ENCODE measurements around the gene LTC4S.

The LTC4S gene

GRCh38 chr5:179821298-179822058 lies 27.7 kb downstream of the LTC4S start:
- H3K9me3 ChIP-seq (ENCODE audit: control insufficient read depth in 5 of 5, low read length in 5 of 5) = no peaks in the 10 kb centered on the region
- peaks cover 0 to 45% (median 41%) of the 10 kb centered on the region in 5 donors for H3K36me3 ChIP-seq (ENCODE audit: control insufficient read depth in 5 of 5, insufficient read depth in 5 of 5, low read length in 5 of 5)
- no peaks in the 10 kb centered on the region for H3K27me3 ChIP-seq (ENCODE audit: control insufficient read depth in 5 of 5, insufficient read depth in 4 of 5, low read length in 5 of 5)
- peaks cover 24 to 82% (median 76%) of the 10 kb centered on the region in 5 donors for H3K4me1 ChIP-seq (ENCODE audit: control insufficient read depth in 5 of 5, insufficient read depth in 5 of 5, low read length in 5 of 5)
- peak overlapping the region; percentile 83 to 95 (median 91) for H3K4me3 ChIP-seq (ENCODE audit: low read depth in 1 of 5, low read length in 5 of 5)
- H3K9ac ChIP-seq (ENCODE audit: low read length in 5 of 5) = peak overlapping the region; percentile 90 to 100 (median 99)
- H3K27ac ChIP-seq (ENCODE audit: low read depth, low read length) = peak overlapping the region; percentile 100

DNA sequence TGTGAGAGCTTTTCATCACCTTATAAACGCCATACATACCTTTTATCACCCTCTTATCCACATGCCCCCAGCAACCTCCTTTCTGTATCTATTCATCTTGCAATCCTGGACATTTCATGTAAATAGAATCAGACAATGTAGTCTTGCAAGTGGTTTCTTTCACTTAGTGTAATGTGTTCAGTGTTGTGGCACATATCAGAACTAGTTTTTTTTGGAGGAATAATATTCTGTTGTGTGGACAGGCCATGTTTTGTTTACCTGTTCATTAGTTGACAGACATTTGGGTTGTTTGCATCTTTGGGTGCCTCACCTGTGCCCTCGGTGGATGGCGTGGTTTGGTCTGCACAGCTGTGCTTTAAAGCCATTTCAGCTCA lies 28.3 kb downstream of the LTC4S start:
- peak overlapping the region; percentile 100 for H3K27ac ChIP-seq (ENCODE audit: low read depth, low read length)
- peaks cover 0 to 51% (median 47%) of the 10 kb centered on the region in 5 donors for H3K36me3 ChIP-seq (ENCODE audit: control insufficient read depth in 5 of 5, insufficient read depth in 5 of 5, low read length in 5 of 5)
- no peaks in the 10 kb centered on the region for H3K9me3 ChIP-seq (ENCODE audit: control insufficient read depth in 5 of 5, low read length in 5 of 5)
- peak overlapping the region; percentile 90 to 100 (median 99) for H3K9ac ChIP-seq (ENCODE audit: low read length in 5 of 5)
- H3K4me1 ChIP-seq (ENCODE audit: control insufficient read depth in 5 of 5, insufficient read depth in 5 of 5, low read length in 5 of 5) = peaks cover 24 to 84% (median 77%) of the 10 kb centered on the region in 5 donors
- H3K27me3 ChIP-seq (ENCODE audit: control insufficient read depth in 5 of 5, insufficient read depth in 4 of 5, low read length in 5 of 5) = no peaks in the 10 kb centered on the region
- H3K4me3 ChIP-seq (ENCODE audit: low read depth in 1 of 5, low read length in 5 of 5) = peak overlapping the region; percentile 83 to 95 (median 91)

- peaks cover 0 to 56% (median 51%) of the 10 kb centered on the region in 5 donors for H3K36me3 ChIP-seq (ENCODE audit: control insufficient read depth in 5 of 5, insufficient read depth in 5 of 5, low read length in 5 of 5)
- peak overlapping the region; percentile 90 to 100 (median 99) for H3K9ac ChIP-seq (ENCODE audit: low read length in 5 of 5)
- H3K9me3 ChIP-seq (ENCODE audit: control insufficient read depth in 5 of 5, low read length in 5 of 5) = no peaks in the 10 kb centered on the region
- H3K27ac ChIP-seq (ENCODE audit: low read depth, low read length) = peak overlapping the region; percentile 100
- peak overlapping the region; percentile 83 to 95 (median 91) for H3K4me3 ChIP-seq (ENCODE audit: low read depth in 1 of 5, low read length in 5 of 5)
- H3K27me3 ChIP-seq (ENCODE audit: control insufficient read depth in 5 of 5, insufficient read depth in 4 of 5, low read length in 5 of 5) = no peaks in the 10 kb centered on the region
- peaks cover 24 to 82% (median 75%) of the 10 kb centered on the region in 5 donors for H3K4me1 ChIP-seq (ENCODE audit: control insufficient read depth in 5 of 5, insufficient read depth in 5 of 5, low read length in 5 of 5)
Measured at GRCh38 chr5:179822444-179822990, 28.7 kb downstream of the LTC4S start.

- H3K27me3 ChIP-seq (ENCODE audit: control insufficient read depth in 5 of 5, insufficient read depth in 4 of 5, low read length in 5 of 5) = no peaks in the 10 kb centered on the region
- no peak overlapping the region for H3K9ac ChIP-seq (ENCODE audit: low read length in 5 of 5)
- H3K4me1 ChIP-seq (ENCODE audit: control insufficient read depth in 5 of 5, insufficient read depth in 5 of 5, low read length in 5 of 5) = peaks cover 21 to 77% (median 66%) of the 10 kb centered on the region in 5 donors
- no peaks in the 10 kb centered on the region for H3K9me3 ChIP-seq (ENCODE audit: control insufficient read depth in 5 of 5, low read length in 5 of 5)
- H3K27ac ChIP-seq (ENCODE audit: low read depth, low read length) = peak overlapping the region; percentile 100
- peak overlapping the region in 4 of 5 donors; percentile 43 to 95 (median 92) for H3K4me3 ChIP-seq (ENCODE audit: low read depth in 1 of 5, low read length in 5 of 5)
- peaks cover 0 to 71% (median 64%) of the 10 kb centered on the region in 5 donors for H3K36me3 ChIP-seq (ENCODE audit: control insufficient read depth in 5 of 5, insufficient read depth in 5 of 5, low read length in 5 of 5)
Measured at GRCh38 chr5:179823937-179824744, 30.4 kb downstream of the LTC4S start.

- no peak overlapping the region for H3K9ac ChIP-seq (ENCODE audit: low read length in 5 of 5)
- peaks cover 0 to 77% (median 70%) of the 10 kb centered on the region in 5 donors for H3K36me3 ChIP-seq (ENCODE audit: control insufficient read depth in 5 of 5, insufficient read depth in 5 of 5, low read length in 5 of 5)
- H3K4me3 ChIP-seq (ENCODE audit: low read depth in 1 of 5, low read length in 5 of 5) = peak overlapping the region in 3 of 5 donors; percentile 17 to 91 (median 43)
- peak overlapping the region; percentile 100 for H3K27ac ChIP-seq (ENCODE audit: low read depth, low read length)
- H3K9me3 ChIP-seq (ENCODE audit: control insufficient read depth in 5 of 5, low read length in 5 of 5) = no peaks in the 10 kb centered on the region
- H3K4me1 ChIP-seq (ENCODE audit: control insufficient read depth in 5 of 5, insufficient read depth in 5 of 5, low read length in 5 of 5) = peaks cover 19 to 74% (median 64%) of the 10 kb centered on the region in 5 donors
- H3K27me3 ChIP-seq (ENCODE audit: control insufficient read depth in 5 of 5, insufficient read depth in 4 of 5, low read length in 5 of 5) = no peaks in the 10 kb centered on the region
Measured at GRCh38 chr5:179824745-179825112, 30.9 kb downstream of the LTC4S start.

- Histone ChIP-seq H3K27ac (ENCODE audit: low read depth, low read length) (peak overlapping the region; percentile 100), H3K4me1 (ENCODE audit: control insufficient read depth in 5 of 5, insufficient read depth in 5 of 5, low read length in 5 of 5) (peaks cover 17 to 66% (median 56%) of the 10 kb centered on the region in 5 donors), H3K9me3 (ENCODE audit: control insufficient read depth in 5 of 5, low read length in 5 of 5) (no peaks in the 10 kb centered on the region), H3K27me3 (ENCODE audit: control insufficient read depth in 5 of 5, insufficient read depth in 4 of 5, low read length in 5 of 5) (no peaks in the 10 kb centered on the region), H3K4me3 (ENCODE audit: low read depth in 1 of 5, low read length in 5 of 5) (no peak overlapping the region), H3K36me3 (ENCODE audit: control insufficient read depth in 5 of 5, insufficient read depth in 5 of 5, low read length in 5 of 5) (peaks cover 4 to 87% (median 78%) of the 10 kb centered on the region in 5 donors), H3K9ac (ENCODE audit: low read length in 5 of 5) (peak overlapping the region in 1 of 5 donors; percentile 16)
Measured at GRCh38 chr5:179825655-179826182, 31.9 kb downstream of the LTC4S start.

- peaks cover 8 to 56% (median 46%) of the 10 kb centered on the region in 5 donors for H3K4me1 ChIP-seq (ENCODE audit: control insufficient read depth in 5 of 5, insufficient read depth in 5 of 5, low read length in 5 of 5)
- peaks cover 6 to 99% (median 89%) of the 10 kb centered on the region in 5 donors for H3K36me3 ChIP-seq (ENCODE audit: control insufficient read depth in 5 of 5, insufficient read depth in 5 of 5, low read length in 5 of 5)
- no peaks in the 10 kb centered on the region for H3K9me3 ChIP-seq (ENCODE audit: control insufficient read depth in 5 of 5, low read length in 5 of 5)
- H3K4me3 ChIP-seq (ENCODE audit: low read depth in 1 of 5, low read length in 5 of 5) = peak overlapping the region in 1 of 5 donors; percentile 15
- H3K27ac ChIP-seq (ENCODE audit: low read depth, low read length) = peak overlapping the region; percentile 61
- peak overlapping the region in 2 of 5 donors; percentile 22 to 48 for H3K9ac ChIP-seq (ENCODE audit: low read length in 5 of 5)
- H3K27me3 ChIP-seq (ENCODE audit: control insufficient read depth in 5 of 5, insufficient read depth in 4 of 5, low read length in 5 of 5) = no peaks in the 10 kb centered on the region
Measured at GRCh38 chr5:179827680-179828079, 33.9 kb downstream of the LTC4S start.

DNA sequence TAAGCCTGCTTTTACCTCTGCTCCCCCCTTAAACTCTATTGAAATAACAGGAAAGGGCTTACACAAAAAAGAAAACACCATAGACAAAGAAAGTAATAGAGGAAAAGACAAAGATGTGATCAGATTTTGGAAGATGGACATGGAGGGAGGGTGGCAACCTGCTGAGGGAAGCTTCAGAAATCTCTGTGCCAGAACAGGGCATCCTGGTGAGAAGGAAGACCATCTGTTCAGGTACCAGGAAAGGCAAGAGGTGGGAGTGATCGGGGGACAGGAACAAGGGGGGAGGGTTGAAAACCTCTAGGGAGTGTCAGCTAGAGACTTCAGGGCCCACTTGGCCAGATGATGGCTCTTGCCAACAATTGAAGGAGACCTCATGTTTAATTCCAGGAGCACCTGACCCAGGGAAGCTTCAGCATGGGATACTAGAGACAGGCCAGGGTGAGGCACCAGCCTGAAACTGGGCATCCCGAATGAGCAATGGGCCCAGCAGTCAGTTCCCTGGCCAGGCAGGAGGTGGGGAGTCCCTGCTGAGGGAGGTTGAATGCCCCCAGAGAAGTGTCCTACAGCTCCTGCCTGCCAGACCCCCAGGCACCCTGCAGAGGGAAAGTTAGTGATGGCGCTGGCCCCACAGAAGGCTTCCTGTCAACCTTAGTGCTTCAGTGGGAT lies 35.1 kb downstream of the LTC4S start:
- Histone ChIP-seq H3K36me3 (ENCODE audit: control insufficient read depth in 5 of 5, insufficient read depth in 5 of 5, low read length in 5 of 5) (peaks cover 9 to 99% (median 92%) of the 10 kb centered on the region in 5 donors), H3K4me3 (ENCODE audit: low read depth in 1 of 5, low read length in 5 of 5) (no peak overlapping the region), H3K9me3 (ENCODE audit: control insufficient read depth in 5 of 5, low read length in 5 of 5) (no peaks in the 10 kb centered on the region), H3K9ac (ENCODE audit: low read length in 5 of 5) (peak overlapping the region in 1 of 5 donors; percentile 15), H3K27me3 (ENCODE audit: control insufficient read depth in 5 of 5, insufficient read depth in 4 of 5, low read length in 5 of 5) (no peaks in the 10 kb centered on the region), H3K27ac (ENCODE audit: low read depth, low read length) (peak overlapping the region; percentile 35), H3K4me1 (ENCODE audit: control insufficient read depth in 5 of 5, insufficient read depth in 5 of 5, low read length in 5 of 5) (peaks cover 3 to 44% (median 35%) of the 10 kb centered on the region in 5 donors)

DNA sequence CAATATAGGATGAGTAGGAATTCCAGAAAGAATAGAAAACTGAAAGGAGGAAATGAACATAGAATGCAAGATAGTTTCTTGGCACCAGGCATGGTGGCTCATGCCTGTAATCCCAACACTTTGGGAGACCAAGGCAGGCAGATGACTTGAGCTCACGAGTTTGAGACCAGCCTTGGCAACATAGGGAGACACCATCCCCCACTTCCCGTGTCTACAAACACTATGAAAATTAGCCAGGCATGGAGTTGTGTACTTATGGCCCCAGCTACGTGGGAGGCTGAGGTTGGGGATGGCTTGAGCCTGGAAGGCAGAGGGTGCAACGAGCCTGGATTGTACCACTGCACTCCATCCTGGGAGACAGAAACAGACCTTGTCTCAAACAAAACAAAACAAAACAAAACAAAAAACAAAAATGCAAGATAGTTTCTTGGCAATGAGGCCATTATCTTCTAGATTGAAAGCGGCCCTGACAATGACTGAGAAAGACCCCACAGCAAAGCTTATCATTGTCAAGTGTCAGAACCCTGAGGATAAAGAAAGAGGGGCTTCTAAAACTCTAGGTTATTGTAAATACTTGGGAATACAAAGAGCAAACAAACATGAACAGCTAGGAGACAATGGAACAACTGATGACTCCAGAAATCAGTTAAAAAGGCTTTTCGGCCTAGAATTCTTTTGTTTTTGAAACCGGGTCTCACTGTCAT lies 36.1 kb downstream of the LTC4S start:
- Histone ChIP-seq H3K36me3 (ENCODE audit: control insufficient read depth in 5 of 5, insufficient read depth in 5 of 5, low read length in 5 of 5) (peaks cover 9 to 92% (median 83%) of the 10 kb centered on the region in 5 donors), H3K27me3 (ENCODE audit: control insufficient read depth in 5 of 5, insufficient read depth in 4 of 5, low read length in 5 of 5) (no peaks in the 10 kb centered on the region), H3K9ac (ENCODE audit: low read length in 5 of 5) (no peak overlapping the region), H3K4me1 (ENCODE audit: control insufficient read depth in 5 of 5, insufficient read depth in 5 of 5, low read length in 5 of 5) (peaks cover 0 to 34% (median 25%) of the 10 kb centered on the region in 5 donors), H3K27ac (ENCODE audit: low read depth, low read length) (peak overlapping the region; percentile 15), H3K4me3 (ENCODE audit: low read depth in 1 of 5, low read length in 5 of 5) (no peak overlapping the region), H3K9me3 (ENCODE audit: control insufficient read depth in 5 of 5, low read length in 5 of 5) (no peaks in the 10 kb centered on the region)
